Peyer's patch (tissue), 4 donors: ENCODE measurements around the gene RAB7B.

ENCODE experiments used
- CTCF ChIP-seq, 6 experiments: fragments of 450-650 bp in 4 of 6; fragments of 200-600 bp in 2 of 6; sonication (generic) in 1 of 6; IDR thresholded peaks; one replicate each; pipeline ENCODE4 v1.5.1; 2017 to 2019; ENCODE audit warnings: antibody characterized with exemption in 6 of 6, mild to moderate bottlenecking in 3 of 6, moderate library complexity in 1 of 6
- POLR2A ChIP-seq, 2 donors: fragments of 450-650 bp; IDR thresholded peaks; one replicate each; pipeline ENCODE4 v1.5.1; 2017; ENCODE audit warnings: antibody characterized with exemption in 2 of 2, mild to moderate bottlenecking in 2 of 2, moderate library complexity in 2 of 2

GRCh38 chr1:205970486-205970885 is 32.7 kb downstream of the RAB7B start:
- TF ChIP-seq CTCF (IDR thresholded peaks at IDR 0.05) (no peak), POLR2A (IDR thresholded peaks at IDR 0.05) (no peak)
